GM12873 (cell line): ENCODE results near the gene GBGT1.

Experiments used
- TF ChIP-seq, protein P1 (sequence below): IDR thresholded peaks from 2 replicates; pipeline ENCODE4 v1.5.1; 2012; ENCODE audit warnings: low read depth, mild to moderate bottlenecking, moderate library complexity, low read length, control low read depth; ENCODE audit not compliant: insufficient read depth; ENCODE audit errors: missing control alignments

Gene GBGT1

DNA sequence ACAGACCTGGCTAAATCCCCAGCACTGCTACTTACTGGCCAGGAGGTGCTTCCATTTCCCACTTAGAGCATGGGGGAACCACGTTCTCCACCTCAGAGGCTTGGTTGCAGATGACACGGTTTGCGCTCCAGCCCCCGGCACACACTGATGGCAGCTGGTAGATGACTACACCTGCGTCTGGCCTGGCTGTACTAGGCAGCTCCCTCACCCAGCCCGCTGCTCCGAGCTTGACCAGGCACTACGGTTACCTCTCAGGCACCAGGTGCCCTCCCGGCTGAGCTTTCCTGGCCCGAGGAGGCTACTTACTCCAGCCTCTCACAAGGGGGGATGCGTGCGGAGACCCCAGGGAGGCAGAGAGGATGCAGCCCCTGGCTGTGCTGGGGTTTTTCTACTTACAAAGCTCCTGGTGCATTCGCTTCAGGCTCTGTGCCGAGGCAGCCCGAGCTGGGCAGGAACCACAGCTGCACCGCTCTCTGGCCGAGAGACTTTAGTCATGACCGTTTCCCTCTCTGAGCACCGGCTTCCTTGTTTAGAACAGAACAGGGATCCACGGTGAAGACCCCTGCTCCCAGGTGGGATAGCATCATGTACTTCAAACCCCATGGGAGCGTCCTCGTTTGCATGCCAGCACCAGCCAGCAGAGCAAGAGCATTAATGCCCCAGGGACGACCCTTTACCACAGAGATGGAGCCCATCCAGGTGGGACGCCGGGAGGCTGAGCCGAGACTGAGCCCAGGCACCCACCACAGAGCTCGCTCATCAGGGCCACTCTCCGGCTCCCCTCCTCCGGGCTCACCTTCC, 7.6 kb upstream of the GBGT1 start:
- TF ChIP-seq, protein P1, sequence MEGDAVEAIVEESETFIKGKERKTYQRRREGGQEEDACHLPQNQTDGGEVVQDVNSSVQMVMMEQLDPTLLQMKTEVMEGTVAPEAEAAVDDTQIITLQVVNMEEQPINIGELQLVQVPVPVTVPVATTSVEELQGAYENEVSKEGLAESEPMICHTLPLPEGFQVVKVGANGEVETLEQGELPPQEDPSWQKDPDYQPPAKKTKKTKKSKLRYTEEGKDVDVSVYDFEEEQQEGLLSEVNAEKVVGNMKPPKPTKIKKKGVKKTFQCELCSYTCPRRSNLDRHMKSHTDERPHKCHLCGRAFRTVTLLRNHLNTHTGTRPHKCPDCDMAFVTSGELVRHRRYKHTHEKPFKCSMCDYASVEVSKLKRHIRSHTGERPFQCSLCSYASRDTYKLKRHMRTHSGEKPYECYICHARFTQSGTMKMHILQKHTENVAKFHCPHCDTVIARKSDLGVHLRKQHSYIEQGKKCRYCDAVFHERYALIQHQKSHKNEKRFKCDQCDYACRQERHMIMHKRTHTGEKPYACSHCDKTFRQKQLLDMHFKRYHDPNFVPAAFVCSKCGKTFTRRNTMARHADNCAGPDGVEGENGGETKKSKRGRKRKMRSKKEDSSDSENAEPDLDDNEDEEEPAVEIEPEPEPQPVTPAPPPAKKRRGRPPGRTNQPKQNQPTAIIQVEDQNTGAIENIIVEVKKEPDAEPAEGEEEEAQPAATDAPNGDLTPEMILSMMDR, result no peak

DNA sequence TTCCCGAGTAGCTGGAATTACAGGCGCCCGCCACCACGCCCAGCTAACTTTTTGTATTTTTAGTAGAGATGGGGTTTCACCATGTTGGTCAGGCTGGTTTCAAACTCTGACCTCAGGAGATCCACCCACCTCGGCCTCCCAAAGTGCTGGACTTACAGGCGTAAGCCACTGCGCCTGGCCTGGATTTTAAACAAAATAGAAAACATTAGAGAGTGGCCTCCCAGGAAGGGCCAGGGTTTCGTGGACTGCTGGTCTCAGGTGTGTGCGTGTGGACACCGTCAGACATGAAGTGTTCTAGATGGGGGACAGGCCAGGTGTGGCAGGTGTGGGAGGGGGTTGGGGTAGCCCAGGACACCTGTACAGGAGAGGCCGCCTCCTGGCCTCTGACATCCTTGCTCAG, 7.0 kb upstream of the GBGT1 start:
- TF ChIP-seq, protein P1, result no peak

DNA sequence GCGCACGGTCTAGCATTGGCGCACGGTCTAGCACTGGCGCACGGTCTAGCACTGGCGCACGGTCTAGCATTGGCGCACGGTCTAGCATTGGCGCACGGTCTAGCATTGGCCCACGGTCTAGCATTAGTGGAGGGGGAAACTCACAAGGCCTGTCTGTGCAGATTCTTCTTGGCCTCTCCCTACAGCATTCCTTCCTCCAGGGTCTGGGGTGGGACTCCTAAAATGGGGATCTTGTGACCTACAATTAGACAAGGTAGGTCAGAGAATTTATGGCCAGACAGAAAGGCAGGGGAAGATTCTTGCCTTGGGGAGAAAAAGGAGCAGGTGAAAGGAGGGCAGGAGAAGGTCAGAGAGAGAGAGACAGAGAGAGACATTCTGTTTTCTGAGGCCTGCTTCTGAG, 5.4 kb upstream of the GBGT1 start:
- TF ChIP-seq, protein P1, result no peak

DNA sequence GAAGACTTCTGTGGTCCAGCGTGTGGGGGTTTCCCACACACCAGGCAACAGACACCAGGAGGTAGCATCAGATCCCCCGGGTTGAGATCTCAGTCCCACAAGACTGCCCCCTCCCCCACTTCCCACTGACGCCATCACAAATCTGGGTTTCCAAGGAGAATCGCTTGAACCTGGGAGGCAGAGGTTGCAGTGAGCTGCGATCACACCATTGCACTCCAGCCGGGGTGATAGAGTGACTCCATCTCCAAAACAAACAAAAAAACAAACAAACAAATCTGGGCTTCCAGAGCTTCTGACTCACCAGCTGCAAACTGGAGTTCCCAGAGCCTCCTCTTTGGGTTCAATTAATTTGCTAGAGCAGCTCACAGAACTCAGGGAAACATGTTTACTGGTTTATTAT, 4.7 kb upstream of the GBGT1 start:
- TF ChIP-seq, protein P1, result no peak

DNA sequence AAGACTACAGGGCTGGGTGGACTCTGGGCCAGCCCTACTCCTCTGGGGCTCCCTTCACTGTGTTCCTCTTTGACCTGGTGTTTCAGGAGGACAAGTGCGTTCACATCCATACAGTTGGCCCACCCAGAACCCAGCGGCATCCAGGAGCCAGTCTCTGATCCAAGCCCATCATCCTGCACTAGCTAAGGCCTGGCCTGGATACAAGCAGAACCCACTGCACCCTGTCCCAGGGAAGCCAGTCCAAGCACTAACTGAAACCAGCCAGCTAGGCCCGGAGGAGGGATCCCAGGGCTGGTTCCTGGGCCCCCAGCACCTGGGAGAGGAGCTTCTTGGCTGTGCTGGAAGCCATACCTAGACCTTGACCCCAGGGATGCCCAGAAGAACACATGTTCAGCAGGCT, 4.1 kb upstream of the GBGT1 start:
- TF ChIP-seq, protein P1, result no peak

DNA sequence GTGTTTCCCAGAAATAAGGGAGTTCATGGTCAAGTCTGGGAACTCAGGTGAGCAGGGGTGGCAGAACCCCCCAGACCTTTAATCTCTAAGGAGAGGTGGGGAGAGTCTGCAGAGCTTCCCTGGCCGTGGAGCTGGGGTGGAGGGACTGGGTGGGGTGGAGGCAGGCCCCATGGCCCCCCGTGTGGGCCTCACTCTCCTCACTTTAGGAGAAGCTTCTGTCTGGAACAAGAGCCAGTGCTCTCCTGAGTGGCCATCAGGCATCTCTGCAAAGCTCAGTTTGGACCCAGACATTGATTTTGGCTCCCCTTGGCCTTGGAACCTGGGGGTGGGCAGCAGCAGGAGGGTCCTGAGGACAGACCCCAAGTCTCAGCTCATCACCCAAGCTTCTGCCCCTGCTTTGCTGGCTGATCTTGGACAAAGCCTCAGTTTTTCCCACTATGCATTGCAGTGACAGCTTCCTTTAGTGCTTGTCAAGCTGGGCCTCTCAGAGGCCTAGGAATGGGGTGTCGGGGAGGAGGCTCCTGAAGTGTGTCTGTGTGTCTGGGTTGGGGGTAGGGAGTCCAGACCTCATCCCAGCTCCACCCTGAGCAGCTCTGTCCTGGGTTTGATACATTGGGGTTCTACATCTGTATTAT, 3.5 kb upstream of the GBGT1 start:
- TF ChIP-seq, protein P1, result no peak

DNA sequence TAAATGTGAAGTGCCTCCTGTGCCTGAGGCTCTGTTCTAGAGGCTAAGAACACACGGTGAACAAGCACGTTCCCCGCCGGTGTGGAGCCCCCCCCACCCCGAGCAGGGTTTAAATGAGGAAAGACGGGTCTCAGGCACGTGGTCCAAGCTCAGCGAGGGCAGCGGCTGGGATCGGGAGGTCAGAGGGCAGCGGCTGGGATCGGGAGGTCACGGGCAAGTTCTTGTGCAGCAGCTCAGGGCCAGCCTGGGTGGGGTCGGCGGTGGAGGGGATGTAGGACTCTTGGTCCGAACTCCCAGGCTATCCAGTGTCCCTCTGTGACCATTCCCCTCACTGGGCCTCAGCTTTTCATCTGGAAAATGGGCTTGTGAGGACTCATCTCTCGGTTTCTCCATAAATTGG, 2.7 kb upstream of the GBGT1 start:
- TF ChIP-seq, protein P1, result no peak
